22Rv1 (cell line): ENCODE data around the gene HOXB9.

Experiments
- H3K27ac ChIP-seq: fragments of 450-650 bp; 2 replicates; pipeline ENCODE4 v1.5.1; 2017
- CTCF ChIP-seq: fragments of 450-650 bp; IDR thresholded peaks from 2 replicates; pipeline ENCODE4 v1.5.1; 2017; ENCODE audit warnings: mild to moderate bottlenecking
- ZFX ChIP-seq: fragments of 450-650 bp; IDR thresholded peaks from 2 replicates; pipeline ENCODE4 v1.6.1; 2017; ENCODE audit warnings: antibody characterized with exemption, borderline replicate concordance

Gene HOXB9

GRCh38 chr17:48642843-48643696 is 16.9 kb upstream of the HOXB9 start:
- no peak overlapping the region for H3K27ac ChIP-seq
- no peak for TF ChIP-seq ZFX
- no peak for TF ChIP-seq CTCF

GRCh38 chr17:48642059-48642842 is 16.1 kb upstream of the HOXB9 start:
- peak; percentile 30 for TF ChIP-seq CTCF
- no peak for TF ChIP-seq ZFX
- no peak overlapping the region for H3K27ac ChIP-seq

GRCh38 chr17:48641541-48642058 is 15.4 kb upstream of the HOXB9 start:
- TF ChIP-seq ZFX (no peak), CTCF (no peak)
- H3K27ac ChIP-seq, result no peak overlapping the region

- TF ChIP-seq CTCF (no peak), ZFX (no peak)
- H3K27ac ChIP-seq, result no peak overlapping the region
These were observed 14.7 kb upstream of the HOXB9 start for GRCh38 chr17:48640858-48641180.

- TF ChIP-seq CTCF (no peak), ZFX (no peak)
- H3K27ac ChIP-seq, result no peak overlapping the region
These were observed 14.1 kb upstream of the HOXB9 start for GRCh38 chr17:48639982-48640857.

- no peak for TF ChIP-seq ZFX
- TF ChIP-seq CTCF, result no peak
- no peak overlapping the region for H3K27ac ChIP-seq
These were observed 13.0 kb upstream of the HOXB9 start for GRCh38 chr17:48639136-48639535.
